ENCODE measurements around the gene CD48. TPM values are rescaled to one million over a fixed set of nuclear protein-coding genes. Genes with fewer than 3 reads are reported as not detected.

CD48 gene
- polyA plus RNA-seq, 1 donor (not counting 4 experiments of a cell fraction or from before 2014, with no cell fraction given), result 0.07 TPM

DNA sequence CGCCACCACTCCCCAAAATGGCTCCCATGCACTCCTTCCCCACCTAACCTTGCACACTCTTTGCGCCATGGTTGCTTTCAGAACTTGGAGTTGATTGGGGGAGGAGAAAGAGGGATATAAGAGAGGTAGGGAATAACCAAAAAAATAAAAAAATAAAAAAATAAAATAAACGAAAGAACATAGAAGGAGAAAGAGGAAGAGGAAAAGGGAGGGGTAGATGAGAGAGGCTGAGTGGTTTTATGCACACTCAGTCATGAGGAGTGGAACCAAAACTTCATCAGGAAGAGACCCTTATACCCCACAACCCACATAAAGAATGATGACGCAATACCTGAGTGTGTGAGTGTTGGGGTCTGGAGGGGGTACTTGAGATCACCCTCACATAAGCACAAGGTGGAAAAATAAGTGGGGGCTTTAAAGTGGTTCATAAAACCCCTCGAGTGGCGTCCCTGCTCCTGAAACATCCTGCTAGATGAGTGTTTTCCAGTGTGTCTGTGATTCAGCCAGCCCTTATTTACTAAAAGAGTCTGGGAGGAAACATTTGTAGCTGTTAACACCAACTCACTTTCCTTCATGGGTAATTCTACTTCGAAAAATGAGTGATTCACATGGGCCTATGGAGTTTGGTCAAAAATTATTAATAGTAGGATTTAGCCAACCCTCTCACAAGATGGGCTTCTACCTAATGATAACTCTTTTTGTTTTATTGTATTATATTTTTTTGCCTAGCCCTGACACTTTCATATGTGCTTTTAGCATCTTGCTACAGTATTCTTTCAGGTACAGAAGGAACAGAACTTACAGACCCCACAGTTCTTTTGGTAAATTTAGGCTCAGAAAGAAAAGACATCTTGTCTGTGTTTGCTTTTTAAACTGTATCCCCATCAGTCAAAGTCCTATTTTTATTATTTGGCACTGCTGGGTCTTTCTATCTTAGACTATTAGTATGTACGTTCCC is 70.0 kb downstream of the CD48 start:
- TF ChIP-seq CTCF (optimal IDR thresholded peaks at IDR 0.05 in 1 of 3, IDR thresholded peaks at IDR 0.05 in 1 of 3, conservative IDR thresholded peaks at IDR 0.05 in 1 of 3; ENCODE audit: extremely low read depth in 1 of 3, insufficient read depth in 2 of 3, low read length in 3 of 3) (no peak), EZH2 (IDR thresholded peaks at IDR 0.05; ENCODE audit: low read length) (no peak)
- H4K20me1 ChIP-seq (ENCODE audit: control insufficient read depth, extremely low read depth, insufficient read depth, low read length), result no peaks in the 10 kb centered on the region
- DNase-seq (ENCODE audit: low read depth, low spot score) (no peak), FAIRE-seq (no peak)
- no peak overlapping the region for H3K4me2 ChIP-seq (ENCODE audit: control insufficient read depth, extremely low read depth, insufficient read depth, low read depth, low read length)
- no peak overlapping the region for H2AFZ ChIP-seq (ENCODE audit: control insufficient read depth, low read length)
- H3K4me1 ChIP-seq (ENCODE audit: control insufficient read depth, extremely low read depth, insufficient read depth, low read length), result no peaks in the 10 kb centered on the region
- H3K27ac ChIP-seq (ENCODE audit: control insufficient read depth, insufficient read depth, low read length), result no peak overlapping the region
- no peak overlapping the region for H3K4me3 ChIP-seq (ENCODE audit: control insufficient read depth in 2 of 3, extremely low read depth in 1 of 3, insufficient read depth in 2 of 3, low read depth in 1 of 3, low read length in 3 of 3)
- no peaks in the 10 kb centered on the region for H3K36me3 ChIP-seq (ENCODE audit: control insufficient read depth in 2 of 2, extremely low read depth in 1 of 2, insufficient read depth in 2 of 2, low read length in 2 of 2)
- no peaks in the 10 kb centered on the region for H3K79me2 ChIP-seq (ENCODE audit: control insufficient read depth, insufficient read depth, low read length)
- no peaks in the 10 kb centered on the region for H3K9me3 ChIP-seq (ENCODE audit: control insufficient read depth, low read depth, low read length)
- dilution Hi-C loops (cut with MboI; ENCODE audit: extremely low pct_ligation_motif_present, low sequenced_read_pairs), result no loop called here
- peaks cover 4% of the 10 kb centered on the region for H3K27me3 ChIP-seq (ENCODE audit: control insufficient read depth, extremely low read depth, insufficient read depth, low read length)
- H3K9ac ChIP-seq (ENCODE audit: control insufficient read depth, extremely low read depth, insufficient read depth, low read length), result no peak overlapping the region
- no peaks in the 10 kb centered on the region for H3K9me1 ChIP-seq (ENCODE audit: control insufficient read depth, extremely low read depth, insufficient read depth, low read length)

DNA sequence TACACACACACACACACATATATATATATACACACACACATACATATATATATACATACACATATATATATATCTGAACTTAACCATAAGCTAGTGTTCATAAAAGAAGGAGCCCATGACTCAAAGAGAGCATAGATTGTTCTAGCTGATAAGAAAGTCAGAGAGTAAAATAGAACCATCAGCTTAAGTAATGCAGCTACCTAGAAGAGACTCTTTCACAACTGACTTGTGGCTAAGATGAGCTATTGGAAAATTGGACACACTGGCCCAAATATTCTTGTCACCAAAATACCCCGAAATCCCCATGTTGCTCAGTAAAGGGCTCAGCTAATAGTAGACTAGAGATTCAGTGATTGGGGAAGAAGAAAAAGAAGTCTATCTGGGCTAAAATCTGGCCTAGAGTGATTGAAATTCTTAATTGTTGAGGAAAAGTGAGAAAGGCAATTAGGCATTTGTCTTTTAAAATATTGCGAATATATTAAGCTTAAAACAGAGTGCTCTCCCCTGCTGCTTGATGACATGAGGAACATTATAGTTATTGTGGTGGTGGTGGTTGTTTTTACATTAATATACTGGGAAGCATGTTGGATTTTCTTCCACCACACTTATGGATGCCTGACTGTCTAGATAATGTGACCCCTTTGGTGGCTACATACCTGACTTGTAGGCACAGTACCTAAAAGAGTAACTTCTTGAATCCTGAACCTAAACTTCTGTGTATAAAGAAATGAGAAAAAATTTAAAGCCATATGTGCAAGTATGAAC is 71.1 kb downstream of the CD48 start:
- dilution Hi-C loops (cut with MboI; ENCODE audit: extremely low pct_ligation_motif_present, low sequenced_read_pairs), result no loop called here
- Histone ChIP-seq H4K20me1 (ENCODE audit: control insufficient read depth, extremely low read depth, insufficient read depth, low read length) (no peaks in the 10 kb centered on the region), H3K9ac (ENCODE audit: control insufficient read depth, extremely low read depth, insufficient read depth, low read length) (no peak overlapping the region), H3K36me3 (ENCODE audit: control insufficient read depth in 2 of 2, extremely low read depth in 1 of 2, insufficient read depth in 2 of 2, low read length in 2 of 2) (no peaks in the 10 kb centered on the region), H3K4me3 (ENCODE audit: control insufficient read depth in 2 of 3, extremely low read depth in 1 of 3, insufficient read depth in 2 of 3, low read depth in 1 of 3, low read length in 3 of 3) (no peak overlapping the region), H3K4me2 (ENCODE audit: control insufficient read depth, extremely low read depth, insufficient read depth, low read depth, low read length) (no peak overlapping the region), H3K27ac (ENCODE audit: control insufficient read depth, insufficient read depth, low read length) (no peak overlapping the region), H3K79me2 (ENCODE audit: control insufficient read depth, insufficient read depth, low read length) (no peaks in the 10 kb centered on the region), H2AFZ (ENCODE audit: control insufficient read depth, low read length) (no peak overlapping the region), H3K9me1 (ENCODE audit: control insufficient read depth, extremely low read depth, insufficient read depth, low read length) (no peaks in the 10 kb centered on the region), H3K27me3 (ENCODE audit: control insufficient read depth, extremely low read depth, insufficient read depth, low read length) (peaks cover 4% of the 10 kb centered on the region), H3K4me1 (ENCODE audit: control insufficient read depth, extremely low read depth, insufficient read depth, low read length) (no peaks in the 10 kb centered on the region), H3K9me3 (ENCODE audit: control insufficient read depth, low read depth, low read length) (no peaks in the 10 kb centered on the region)
- DNase-seq (ENCODE audit: low read depth, low spot score), result no peak
- FAIRE-seq, result no peak
- TF ChIP-seq EZH2 (IDR thresholded peaks at IDR 0.05; ENCODE audit: low read length) (no peak), CTCF (optimal IDR thresholded peaks at IDR 0.05 in 1 of 3, IDR thresholded peaks at IDR 0.05 in 1 of 3, conservative IDR thresholded peaks at IDR 0.05 in 1 of 3; ENCODE audit: extremely low read depth in 1 of 3, insufficient read depth in 2 of 3, low read length in 3 of 3) (no peak)

All from keratinocyte (primary cell).